OCI-LY3 (cell line): ENCODE measurements around the gene SPACA4.
A peak's percentile ranks its signal among the peaks of the same experiment; 100 is the strongest.

Source experiments
- H2AFZ ChIP-seq: fragments of 200-600, 300-600 bp; shearing (Covaris generic); 2 replicates; pipeline ENCODE4 v1.6.0; 2014; ENCODE audit warnings: antibody characterized with exemption, low read depth, low read length
- H3K27ac ChIP-seq: fragments of 200-600, 300-600 bp; sonication (generic); 2 replicates; pipeline ENCODE4 v1.5.1; 2014; ENCODE audit warnings: mild to moderate bottlenecking, low read length, moderate library complexity, mixed read lengths
- H3K27me3 ChIP-seq: fragments of 200-600, 300-600 bp; sonication (generic); 2 replicates; pipeline ENCODE4 v1.6.1; 2014; ENCODE audit warnings: low read depth, low read length, mixed read lengths
- H3K36me3 ChIP-seq: fragments of 200-600, 300-600 bp; sonication (generic); replicated peaks from 2 replicates; pipeline ENCODE3; 2014; ENCODE audit warnings: low read depth, low read length, mixed read lengths
- H3K4me1 ChIP-seq: fragments of 300-600, 200-600 bp; sonication (generic); 2 replicates; pipeline ENCODE4 v1.6.1; 2014; ENCODE audit warnings: low read length, mixed read lengths
- H3K4me2 ChIP-seq: fragments of 200-600, 300-600 bp; sonication (generic); 2 replicates; pipeline ENCODE4 v1.6.1; 2014; ENCODE audit warnings: low read length, mixed read lengths
- H3K4me3 ChIP-seq: fragments of 300-600, 200-600 bp; sonication (generic); 2 replicates; pipeline ENCODE4 v1.5.1; 2014; ENCODE audit warnings: antibody characterized with exemption, mild to moderate bottlenecking, low read length, moderate library complexity
- H3K79me2 ChIP-seq: fragments of 300-600, 200-600 bp; shearing (Covaris generic); 2 replicates; pipeline ENCODE4 v1.6.1; 2014; ENCODE audit warnings: mild to moderate bottlenecking, low read length, mixed read lengths
- H3K9ac ChIP-seq: fragments of 300-600, 200-600 bp; shearing (Covaris generic); 2 replicates; pipeline ENCODE4 v1.6.0; 2014; ENCODE audit warnings: mild to moderate bottlenecking, low read length, moderate library complexity
- H3K9me3 ChIP-seq: fragments of 200-600, 300-600 bp; shearing (Covaris generic); 2 replicates; pipeline ENCODE4 v1.6.1; 2014; ENCODE audit warnings: low read length, mixed read lengths; ENCODE audit not compliant: insufficient read depth
- H4K20me1 ChIP-seq: fragments of 200-600, 300-600 bp; sonication (generic); 2 replicates; pipeline ENCODE4 v1.6.1; 2016; ENCODE audit warnings: low read length, mixed read lengths; ENCODE audit not compliant: insufficient read depth
- EZH2phosphoT487 ChIP-seq: fragments of 200-600 bp; shearing (Covaris generic); IDR thresholded peaks from 2 replicates; pipeline ENCODE4 v1.6.1; 2018; ENCODE audit warnings: antibody characterized with exemption, mixed run types, low read depth
- TF ChIP-seq, protein P1 (sequence below): fragments of 200-600, 300-600 bp; sonication (generic); IDR thresholded peaks from 2 replicates; pipeline ENCODE4 v1.5.1; 2014; ENCODE audit warnings: antibody characterized with exemption, low read length, low read depth

The SPACA4 gene

DNA sequence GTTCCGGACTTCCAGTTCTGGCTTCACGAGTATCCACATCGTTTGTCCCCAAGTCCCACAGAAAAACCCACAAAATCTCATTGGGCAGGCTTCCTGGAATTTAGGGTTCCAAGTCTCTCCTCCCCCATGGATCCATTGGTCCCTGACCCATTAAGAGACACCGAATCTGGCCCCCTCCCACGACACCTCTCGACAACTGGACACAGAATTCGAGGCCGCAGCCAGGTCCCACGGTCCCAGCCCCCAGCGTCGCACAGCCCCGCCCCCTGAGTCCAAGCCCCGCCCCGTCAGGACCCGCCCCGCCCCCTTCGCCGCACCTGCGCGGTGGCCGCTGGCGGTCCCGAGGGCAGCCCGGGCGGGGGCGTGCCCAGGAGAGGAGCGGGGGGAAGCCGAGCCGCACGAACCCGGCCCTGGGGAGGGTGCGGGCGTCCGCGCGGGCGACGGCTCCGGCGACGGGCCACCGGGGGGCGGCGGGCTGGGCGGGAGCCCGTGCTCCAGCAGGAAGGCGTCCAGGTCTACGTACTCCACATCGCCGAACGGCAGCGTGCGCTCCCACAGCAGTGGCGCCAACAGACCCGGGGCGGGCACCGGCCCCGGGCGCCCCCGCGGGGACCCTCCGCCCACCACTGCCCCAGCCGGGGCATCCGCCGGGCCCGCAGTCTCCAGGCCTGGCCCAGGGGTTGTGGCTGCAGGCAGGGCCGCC lies 28.9 kb downstream of the SPACA4 start:
- Histone ChIP-seq H3K9ac (peak overlapping the region; percentile 85), H3K27ac (peak overlapping the region; percentile 76), H4K20me1 (no peaks in the 10 kb centered on the region), H3K79me2 (peaks cover 16% of the 10 kb centered on the region), H3K4me3 (peak overlapping the region; percentile 77), H3K4me1 (peaks cover 45% of the 10 kb centered on the region), H3K4me2 (peak overlapping the region; percentile 95), H3K36me3 (peaks cover 5% of the 10 kb centered on the region), H3K27me3 (no peaks in the 10 kb centered on the region), H3K9me3 (no peaks in the 10 kb centered on the region), H2AFZ (no peak overlapping the region)
- TF ChIP-seq EZH2phosphoT487: no peak

DNA sequence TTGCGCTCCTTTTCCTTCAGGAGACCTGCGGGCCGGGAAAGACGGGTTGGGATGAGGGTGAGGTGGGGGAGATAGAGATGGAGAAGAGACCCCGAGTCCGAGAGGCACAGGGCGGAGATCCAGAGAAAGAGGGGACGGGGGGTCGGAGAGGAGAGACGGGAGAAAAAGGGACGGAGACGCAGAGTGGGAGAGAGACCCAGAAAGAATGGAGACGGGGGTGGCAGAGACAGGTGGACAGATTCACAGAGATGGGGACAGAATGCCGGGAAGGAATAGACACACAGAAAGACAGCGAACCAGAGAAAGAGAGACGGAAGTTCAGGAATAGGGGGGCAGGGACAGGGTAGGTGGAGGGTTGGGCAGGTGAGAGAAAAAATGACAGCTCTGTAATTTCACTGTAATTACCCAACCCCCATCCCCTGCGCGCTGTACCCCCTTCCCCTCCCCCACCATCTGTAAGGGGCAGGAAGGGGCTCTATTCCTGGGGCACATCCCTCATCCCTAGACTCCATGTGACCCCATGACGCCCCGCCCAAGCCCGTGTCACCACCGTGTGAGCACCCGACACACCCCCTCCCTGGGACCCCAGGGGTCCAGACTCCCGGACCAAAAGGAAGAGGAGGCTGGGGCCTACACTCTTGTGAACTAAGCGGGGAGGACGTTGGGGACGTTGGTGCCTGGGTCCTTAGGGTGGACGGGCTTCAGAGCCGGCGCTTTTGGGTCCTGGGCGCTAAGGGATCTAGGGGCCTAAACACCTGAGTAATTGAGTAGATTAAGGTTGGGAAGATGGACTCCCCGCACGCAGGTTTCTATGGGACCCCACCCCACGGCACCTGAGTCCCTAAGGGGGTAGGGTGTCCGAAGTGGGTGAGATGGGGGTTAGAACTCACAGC lies 29.7 kb downstream of the SPACA4 start:
- peaks cover 16% of the 10 kb centered on the region for H3K79me2 ChIP-seq
- TF ChIP-seq EZH2phosphoT487: no peak
- TF ChIP-seq, protein P1, sequence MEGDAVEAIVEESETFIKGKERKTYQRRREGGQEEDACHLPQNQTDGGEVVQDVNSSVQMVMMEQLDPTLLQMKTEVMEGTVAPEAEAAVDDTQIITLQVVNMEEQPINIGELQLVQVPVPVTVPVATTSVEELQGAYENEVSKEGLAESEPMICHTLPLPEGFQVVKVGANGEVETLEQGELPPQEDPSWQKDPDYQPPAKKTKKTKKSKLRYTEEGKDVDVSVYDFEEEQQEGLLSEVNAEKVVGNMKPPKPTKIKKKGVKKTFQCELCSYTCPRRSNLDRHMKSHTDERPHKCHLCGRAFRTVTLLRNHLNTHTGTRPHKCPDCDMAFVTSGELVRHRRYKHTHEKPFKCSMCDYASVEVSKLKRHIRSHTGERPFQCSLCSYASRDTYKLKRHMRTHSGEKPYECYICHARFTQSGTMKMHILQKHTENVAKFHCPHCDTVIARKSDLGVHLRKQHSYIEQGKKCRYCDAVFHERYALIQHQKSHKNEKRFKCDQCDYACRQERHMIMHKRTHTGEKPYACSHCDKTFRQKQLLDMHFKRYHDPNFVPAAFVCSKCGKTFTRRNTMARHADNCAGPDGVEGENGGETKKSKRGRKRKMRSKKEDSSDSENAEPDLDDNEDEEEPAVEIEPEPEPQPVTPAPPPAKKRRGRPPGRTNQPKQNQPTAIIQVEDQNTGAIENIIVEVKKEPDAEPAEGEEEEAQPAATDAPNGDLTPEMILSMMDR: no peak
- H3K4me2 ChIP-seq: peak overlapping the region; percentile 85
- no peaks in the 10 kb centered on the region for H3K9me3 ChIP-seq
- peak overlapping the region; percentile 94 for H3K27ac ChIP-seq
- H3K9ac ChIP-seq: peak overlapping the region; percentile 85
- no peaks in the 10 kb centered on the region for H3K27me3 ChIP-seq
- peaks cover 45% of the 10 kb centered on the region for H3K4me1 ChIP-seq
- no peaks in the 10 kb centered on the region for H3K36me3 ChIP-seq
- H2AFZ ChIP-seq: no peak overlapping the region
- H3K4me3 ChIP-seq: peak overlapping the region; percentile 77
- H4K20me1 ChIP-seq: no peaks in the 10 kb centered on the region

DNA sequence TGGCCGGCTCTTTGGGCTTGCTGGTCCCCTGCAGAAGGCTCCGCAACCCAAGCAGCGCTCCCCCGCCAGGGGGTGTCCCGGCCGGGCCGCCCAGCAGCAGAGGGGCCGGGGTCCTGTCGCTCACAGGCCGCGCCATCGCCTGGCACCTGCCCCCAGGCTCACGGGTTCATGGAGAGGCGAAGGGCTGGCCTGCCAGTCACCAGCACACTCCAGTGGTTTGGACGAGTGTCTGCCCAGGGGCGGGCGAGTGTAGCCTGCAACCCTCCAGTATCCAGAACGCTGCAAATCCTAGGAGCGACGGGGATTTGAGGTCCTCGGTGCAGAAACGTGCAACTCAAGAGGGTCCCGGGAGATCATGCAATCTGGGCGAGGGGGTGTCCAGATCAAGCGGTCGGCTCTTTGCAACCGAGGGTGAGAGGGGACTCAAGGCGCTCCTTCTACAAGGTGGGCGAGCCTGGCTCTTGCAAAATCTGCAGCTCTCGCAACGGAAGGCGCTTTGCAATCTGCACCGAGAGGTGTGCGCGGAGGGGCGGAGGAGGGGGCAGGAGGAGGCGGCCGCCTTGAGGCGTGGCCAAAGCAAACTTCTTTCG lies 30.4 kb downstream of the SPACA4 start, which contains the start of gene DBP:
Gene DBP (minus strand): TSS at position 521 of the 590 bp plus-strand sequence. CDS start 385 bp downstream, at position 136.
- peaks cover 45% of the 10 kb centered on the region for H3K4me1 ChIP-seq
- no peak within 1 kb of the TSS; the same call in 1 of the 2 replicates for H2AFZ ChIP-seq

DNA sequence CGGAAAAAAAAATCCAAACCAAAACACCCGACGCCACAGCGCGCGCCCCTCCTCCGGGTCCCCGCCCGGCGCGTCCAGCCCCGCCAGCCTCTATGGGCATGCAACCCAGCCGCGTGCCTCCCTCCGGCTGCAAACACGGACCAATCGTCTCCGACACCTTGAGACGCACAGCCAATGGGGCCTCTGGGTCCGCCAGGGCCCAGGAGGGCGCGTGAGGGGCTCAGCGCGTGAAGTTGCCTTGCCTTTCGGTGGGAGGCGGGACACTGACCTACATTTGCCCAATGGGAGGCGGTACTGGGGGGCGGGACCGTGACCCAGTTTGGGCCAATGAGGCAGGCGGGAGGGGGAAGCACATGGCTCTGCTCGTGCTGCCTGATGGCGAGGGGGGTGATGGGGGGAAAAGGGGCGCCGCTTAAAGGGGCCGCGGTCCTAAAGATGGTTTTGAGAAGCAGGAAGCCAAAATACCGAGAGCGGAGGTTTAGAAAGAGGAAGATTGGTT lies 31.0 kb downstream of the SPACA4 start:
- Histone ChIP-seq H3K79me2 (peaks cover 16% of the 10 kb centered on the region), H3K4me3 (peak overlapping the region; percentile 77), H4K20me1 (no peaks in the 10 kb centered on the region), H3K9me3 (no peaks in the 10 kb centered on the region), H2AFZ (no peak overlapping the region; the same call in 1 of the 2 replicates), H3K9ac (peak overlapping the region; percentile 92), H3K27ac (peak overlapping the region; percentile 94), H3K4me2 (peak overlapping the region; percentile 85), H3K4me1 (peaks cover 45% of the 10 kb centered on the region), H3K27me3 (no peaks in the 10 kb centered on the region), H3K36me3 (no peaks in the 10 kb centered on the region)
- no peak for TF ChIP-seq EZH2phosphoT487
- TF ChIP-seq, protein P1: no peak

More for the DNA sequence above, 30.4 kb downstream of the SPACA4 start, which contains the start of gene DBP:
- peak within 1 kb of the TSS; percentile 77 for H3K4me3 ChIP-seq
- no peaks in the 10 kb centered on the region for H3K36me3 ChIP-seq
- no peak for TF ChIP-seq EZH2phosphoT487
- TF ChIP-seq, protein P1: no peak
- peak within 1 kb of the TSS; percentile 92 for H3K9ac ChIP-seq
- H3K9me3 ChIP-seq: no peaks in the 10 kb centered on the region
- H3K27me3 ChIP-seq: no peaks in the 10 kb centered on the region
- H3K27ac ChIP-seq: peak within 1 kb of the TSS; percentile 94
- H4K20me1 ChIP-seq: no peaks in the 10 kb centered on the region
- peak within 1 kb of the TSS; percentile 85 for H3K4me2 ChIP-seq
- peaks cover 16% of the 10 kb centered on the region for H3K79me2 ChIP-seq
